SU-DHL-6 (cell line): ENCODE measurements around the gene NR1H4.

Source experiments
- CTCF ChIP-seq: fragments of 200-600 bp; sonication (generic); IDR thresholded peaks from one replicate; pipeline ENCODE4 v1.5.1; 2017; ENCODE audit warnings: antibody characterized with exemption, mild to moderate bottlenecking, low read length, moderate library complexity; ENCODE audit not compliant: insufficient read depth, poor library complexity, severe bottlenecking
- EZH2phosphoT487 ChIP-seq: fragments of 200-600 bp; sonication (generic), shearing (Covaris generic); conservative IDR thresholded peaks from 2 replicates; pipeline ENCODE4 v1.6.1; 2018; ENCODE audit warnings: mild to moderate bottlenecking, antibody characterized with exemption, low read length, moderate library complexity, mixed read lengths

- TF ChIP-seq CTCF, result no peak
- TF ChIP-seq EZH2phosphoT487, result no peak
Observed at GRCh38 chr12:100567945-100568344, 94.3 kb downstream of the NR1H4 start.
